ENCODE results near the gene PRKCA. TPM values are rescaled to one million over a fixed set of nuclear protein-coding genes. Genes with fewer than 3 reads are reported as not detected.
A peak's percentile ranks its signal among the peaks of the same experiment; 100 is the strongest.
"Not testable (repeated sequence)": the region's sequence is repeated elsewhere in the genome, so short reads cannot be mapped to it uniquely, and the experiment has no call there.

PRKCA gene
- total RNA-seq: 14.9 TPM
- long read RNA-seq, partial matches to known transcripts: 0 of 7 reads
- long read RNA-seq, other reads (novel, unspliced or antisense): 7 of 7 reads

- peak; percentile 93 for DNase-seq (ENCODE audit: low spot score)
Measured at GRCh38 chr17:66301864-66302741, at the start of gene PRKCA. TSS of gene PRKCA (plus strand) at chr17:66302613.

GRCh38 chr17:66253458-66253857 is 49.0 kb upstream of the PRKCA start:
- not testable (repeated sequence) for DNase-seq (ENCODE audit: low spot score)

GRCh38 chr17:66255112-66255511 is 47.3 kb upstream of the PRKCA start:
- DNase-seq (ENCODE audit: low spot score): no peak

GRCh38 chr17:66255527-66255971 is 46.9 kb upstream of the PRKCA start:
- no peak for DNase-seq (ENCODE audit: low spot score)

- DNase-seq (ENCODE audit: low spot score): no peak
Measured at GRCh38 chr17:66260275-66260674, 42.1 kb upstream of the PRKCA start.

- no peak for DNase-seq (ENCODE audit: low spot score)
Measured at GRCh38 chr17:66260688-66261087, 41.7 kb upstream of the PRKCA start.

GRCh38 chr17:66262767-66263166 is 39.6 kb upstream of the PRKCA start:
- DNase-seq (ENCODE audit: low spot score): no peak

- DNase-seq (ENCODE audit: low spot score): no peak
Measured at GRCh38 chr17:66264696-66265095, 37.7 kb upstream of the PRKCA start.

GRCh38 chr17:66268247-66268927 is 34.0 kb upstream of the PRKCA start:
- no peak for DNase-seq (ENCODE audit: low spot score)

GRCh38 chr17:66270106-66270505 is 32.3 kb upstream of the PRKCA start:
- DNase-seq (ENCODE audit: low spot score): no peak

GRCh38 chr17:66271512-66271911 is 30.9 kb upstream of the PRKCA start:
- no peak for DNase-seq (ENCODE audit: low spot score)

- no peak for DNase-seq (ENCODE audit: low spot score)
Measured at GRCh38 chr17:66272811-66273585, 29.4 kb upstream of the PRKCA start.

- DNase-seq (ENCODE audit: low spot score): no peak
Measured at GRCh38 chr17:66273586-66273848, 28.9 kb upstream of the PRKCA start.

GRCh38 chr17:66275651-66276050 is 26.8 kb upstream of the PRKCA start:
- DNase-seq (ENCODE audit: low spot score): no peak

- DNase-seq (ENCODE audit: low spot score): no peak
Measured at GRCh38 chr17:66276328-66276937, 26.0 kb upstream of the PRKCA start.

GRCh38 chr17:66277191-66277590 is 25.2 kb upstream of the PRKCA start:
- DNase-seq (ENCODE audit: low spot score): no peak

- DNase-seq (ENCODE audit: low spot score): no peak
Measured at GRCh38 chr17:66281661-66282369, 20.6 kb upstream of the PRKCA start.

GRCh38 chr17:66283296-66283934 is 19.0 kb upstream of the PRKCA start:
- DNase-seq (ENCODE audit: low spot score): no peak

- DNase-seq (ENCODE audit: low spot score): no peak
Measured at GRCh38 chr17:66283971-66284370, 18.4 kb upstream of the PRKCA start.

GRCh38 chr17:66285149-66285548 is 17.3 kb upstream of the PRKCA start:
- no peak for DNase-seq (ENCODE audit: low spot score)

Data from mesenteric fat pad (tissue), 1 donor.